HG02588 (cell line): ENCODE results near the gene PRKAG2.
"Not testable (repeated sequence)": the region's sequence is repeated elsewhere in the genome, so short reads cannot be mapped to it uniquely, and the experiment has no call there.

Source experiments
- ATAC-seq: cut with Tn5 transposase; IDR thresholded peaks from one replicate; pipeline ENCODE4 v1.9.1; 2021; ENCODE audit warnings: mild to moderate bottlenecking, moderate library complexity; ENCODE audit not compliant: unreplicated experiment

Gene PRKAG2

DNA sequence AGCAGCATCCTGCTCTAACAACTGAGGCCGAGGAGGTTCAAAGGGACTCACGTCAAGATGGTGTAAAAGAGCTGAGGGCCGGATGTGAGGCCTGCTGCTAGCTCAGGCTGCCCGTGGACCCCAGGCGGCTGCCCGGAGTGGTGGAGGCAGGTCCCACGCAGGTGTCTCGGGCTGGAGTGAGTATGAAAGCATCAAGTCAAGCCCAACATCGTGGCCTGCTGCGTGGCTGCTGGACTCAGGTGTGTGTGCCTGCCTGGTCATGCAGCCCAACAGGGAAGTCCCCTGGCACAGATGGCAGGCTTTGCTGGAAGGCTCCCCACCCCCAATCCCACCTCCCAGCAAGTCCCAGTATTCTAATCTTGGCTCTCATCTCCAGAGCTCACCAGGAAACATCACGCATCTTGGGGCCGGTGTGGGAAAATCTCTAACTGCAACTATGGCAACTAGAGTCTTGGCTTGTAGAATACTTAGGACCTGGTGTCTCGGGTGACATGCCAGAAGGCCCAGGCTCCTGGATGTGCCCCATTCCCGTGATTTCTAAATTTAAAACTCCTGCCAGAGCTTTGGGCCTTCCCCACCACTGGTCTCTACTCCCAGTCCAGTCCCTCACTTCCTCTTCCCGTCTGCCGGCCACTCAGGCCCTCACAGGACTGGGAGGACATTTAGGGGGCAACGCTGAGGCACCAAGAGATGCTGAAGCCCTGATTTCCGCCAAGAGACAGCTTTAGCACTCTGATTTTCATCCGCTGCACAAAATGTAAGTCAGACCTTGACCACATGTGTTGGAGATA, 85.9 kb downstream of the PRKAG2 start:
- ATAC-seq, result no peak

DNA sequence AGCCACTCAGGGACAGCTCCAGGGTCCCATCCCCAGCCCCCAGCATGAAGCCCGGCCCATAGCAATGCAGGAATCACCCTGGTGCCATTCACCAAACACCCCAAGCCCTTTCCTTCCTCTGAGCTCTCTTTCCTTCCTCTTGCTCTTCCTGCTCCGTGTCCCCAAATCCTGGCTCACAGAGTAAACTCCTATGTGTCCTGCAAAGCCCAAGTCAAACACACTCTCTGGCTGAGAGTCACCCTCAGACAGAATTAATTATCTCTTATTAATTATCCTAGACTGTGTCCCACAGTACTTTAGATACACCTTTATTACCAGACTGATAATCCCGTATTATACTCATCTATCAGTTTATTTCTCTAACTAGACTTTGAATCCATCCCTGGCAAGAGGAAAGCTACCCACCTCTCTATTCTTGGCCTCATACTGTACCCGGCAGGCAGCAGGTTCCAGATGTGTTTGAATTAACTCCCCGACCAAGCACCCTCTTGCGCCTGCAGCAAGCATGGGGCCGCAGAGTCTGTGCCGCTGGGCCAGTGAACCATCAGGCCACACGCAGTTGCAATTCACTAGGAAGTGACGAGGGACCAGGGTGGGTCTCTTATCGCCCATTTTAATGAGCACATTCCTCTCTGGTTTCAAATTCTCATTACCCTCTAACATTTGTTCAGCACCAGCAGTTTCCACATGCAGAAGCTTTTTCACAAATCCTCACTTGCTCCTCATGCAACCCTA, 86.7 kb downstream of the PRKAG2 start:
- no peak for ATAC-seq

DNA sequence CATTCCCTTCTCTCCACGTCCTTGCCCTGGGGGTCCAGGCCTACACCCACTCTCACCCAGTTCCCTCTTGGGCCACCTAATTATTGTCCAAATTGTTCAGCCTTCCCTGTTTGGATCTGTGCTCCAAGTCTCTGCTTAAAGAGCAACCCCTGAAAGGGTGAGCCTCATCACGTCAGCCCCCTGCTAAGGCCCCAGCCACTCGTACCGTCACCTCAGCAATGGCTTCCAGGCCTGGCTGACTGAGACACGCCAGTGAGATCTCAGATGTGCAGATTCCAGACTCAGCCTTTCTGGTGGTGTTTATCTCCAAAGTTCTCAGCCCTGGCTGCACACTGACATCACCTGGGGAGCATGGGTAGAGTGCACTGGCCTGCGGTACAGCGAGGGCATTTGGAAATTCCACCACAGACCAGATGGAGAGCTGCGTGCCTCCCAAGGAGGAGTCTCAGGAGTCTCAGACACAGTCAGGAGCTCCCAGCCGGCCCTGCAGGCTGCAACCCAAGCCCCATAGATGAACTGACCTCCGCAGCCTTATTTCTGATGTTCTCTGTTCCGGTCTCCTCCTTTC, 87.5 kb downstream of the PRKAG2 start:
- ATAC-seq, result no peak

DNA sequence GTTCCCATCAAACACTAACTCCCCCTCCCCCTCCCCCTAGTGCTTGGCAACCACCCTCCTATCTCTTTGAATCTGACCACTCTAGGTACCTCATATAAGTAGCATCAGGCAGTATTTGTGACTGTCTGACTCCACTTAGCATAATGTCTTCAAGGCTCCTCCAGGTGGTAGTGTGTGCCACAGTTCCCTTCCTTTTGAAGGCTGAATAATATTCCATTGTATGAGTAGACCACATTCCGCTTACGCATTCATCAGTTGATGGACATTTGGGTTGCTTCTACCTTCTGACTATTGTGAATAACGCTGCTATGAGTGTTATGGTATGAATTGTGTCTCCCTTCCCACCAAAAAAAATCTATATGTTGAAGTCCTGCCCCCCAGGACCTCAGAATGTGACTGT, 89.6 kb downstream of the PRKAG2 start:
- no peak for ATAC-seq

DNA sequence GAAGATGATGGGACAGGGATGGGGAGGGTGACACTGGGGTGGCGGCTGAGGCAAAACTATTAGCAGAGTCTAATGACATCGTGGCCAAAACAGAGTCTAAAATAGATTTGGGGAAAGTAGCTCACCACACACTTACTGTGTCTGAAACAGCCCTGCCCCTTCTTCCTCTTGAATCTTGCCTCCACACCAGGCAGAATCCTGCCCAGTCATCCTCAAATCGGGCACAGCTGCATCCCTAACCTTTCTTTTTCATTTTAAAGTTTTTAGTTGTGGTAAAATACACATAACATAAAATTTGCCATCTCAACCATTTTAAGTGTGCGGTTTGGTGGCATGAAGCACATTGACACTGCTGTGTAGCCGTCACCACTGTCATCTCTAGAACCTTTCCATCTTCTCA, 90.0 kb downstream of the PRKAG2 start:
- ATAC-seq, result no peak

DNA sequence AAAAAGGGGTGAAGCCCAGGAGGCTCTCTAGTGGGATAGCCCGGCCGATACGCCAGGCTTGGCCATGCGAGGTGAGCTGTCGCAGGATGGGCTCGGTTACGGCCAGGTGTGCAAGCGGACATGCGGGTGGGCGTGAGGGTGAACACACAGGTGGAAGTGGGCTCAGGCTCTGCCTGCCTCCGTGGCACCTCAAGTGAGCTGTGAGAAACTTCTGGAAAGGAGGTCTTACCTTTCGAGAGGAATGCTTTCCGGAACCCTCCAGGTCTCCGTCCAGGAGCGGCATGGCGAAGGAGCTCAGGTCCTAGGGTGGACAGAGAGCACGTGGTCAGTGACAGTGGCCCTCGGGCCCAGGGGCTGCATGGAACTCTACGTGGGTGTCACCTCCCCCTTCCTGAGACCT, 90.7 kb downstream of the PRKAG2 start:
- no peak for ATAC-seq

DNA sequence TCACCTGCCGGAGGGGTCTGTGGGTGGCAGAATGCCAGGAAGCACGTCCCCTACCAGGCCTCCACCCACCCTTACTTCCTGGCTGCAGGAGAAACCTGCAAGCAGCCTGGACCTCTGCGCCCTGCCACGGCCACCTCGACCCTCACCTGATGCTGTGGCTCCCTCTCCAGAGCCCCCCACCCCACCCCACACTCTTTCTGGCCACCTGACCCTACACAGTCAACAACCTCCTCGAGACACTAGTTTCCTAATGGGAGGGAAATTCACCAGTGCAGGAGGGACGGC, 91.3 kb downstream of the PRKAG2 start:
- ATAC-seq, result no peak

DNA sequence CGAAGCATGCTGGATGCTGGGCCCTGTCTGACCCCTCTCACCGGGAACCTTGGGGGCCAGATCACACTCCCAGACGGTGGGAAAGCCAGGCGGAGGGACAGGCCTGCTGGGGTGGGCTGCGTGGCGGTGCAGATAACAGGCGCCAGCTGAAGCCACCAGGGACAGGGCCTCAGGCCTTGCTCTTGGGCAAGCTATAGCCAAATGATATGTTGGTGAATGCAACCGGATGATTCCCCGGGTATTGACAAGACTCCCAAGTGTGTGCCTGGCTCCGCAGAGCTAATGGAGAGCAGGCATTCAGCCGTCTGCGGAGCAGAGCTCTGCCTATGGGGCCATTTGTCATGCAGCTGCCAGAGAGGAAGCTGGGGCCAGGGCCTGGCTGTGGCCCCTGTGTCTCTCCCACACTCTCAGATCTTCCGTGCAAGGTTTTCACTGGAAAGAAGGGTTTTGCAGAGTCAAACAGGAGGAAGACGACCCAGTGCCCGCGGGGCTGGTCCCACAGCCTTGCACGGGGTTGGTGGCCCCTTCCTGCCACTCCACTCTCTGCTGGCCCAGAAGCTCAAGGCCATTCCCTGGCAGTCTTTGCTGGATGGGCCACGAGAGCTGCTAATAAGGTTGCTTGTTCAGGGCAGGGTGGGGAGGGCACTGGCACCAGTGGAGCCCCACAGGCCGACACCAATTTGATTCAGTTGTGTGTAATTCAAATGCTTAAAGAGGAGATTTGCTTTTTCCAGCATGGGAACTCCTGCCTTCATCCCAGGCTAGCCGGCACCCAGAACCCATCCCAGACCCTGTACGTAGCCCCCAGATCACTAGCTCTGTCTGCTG, 91.8 kb downstream of the PRKAG2 start:
- no peak for ATAC-seq

DNA sequence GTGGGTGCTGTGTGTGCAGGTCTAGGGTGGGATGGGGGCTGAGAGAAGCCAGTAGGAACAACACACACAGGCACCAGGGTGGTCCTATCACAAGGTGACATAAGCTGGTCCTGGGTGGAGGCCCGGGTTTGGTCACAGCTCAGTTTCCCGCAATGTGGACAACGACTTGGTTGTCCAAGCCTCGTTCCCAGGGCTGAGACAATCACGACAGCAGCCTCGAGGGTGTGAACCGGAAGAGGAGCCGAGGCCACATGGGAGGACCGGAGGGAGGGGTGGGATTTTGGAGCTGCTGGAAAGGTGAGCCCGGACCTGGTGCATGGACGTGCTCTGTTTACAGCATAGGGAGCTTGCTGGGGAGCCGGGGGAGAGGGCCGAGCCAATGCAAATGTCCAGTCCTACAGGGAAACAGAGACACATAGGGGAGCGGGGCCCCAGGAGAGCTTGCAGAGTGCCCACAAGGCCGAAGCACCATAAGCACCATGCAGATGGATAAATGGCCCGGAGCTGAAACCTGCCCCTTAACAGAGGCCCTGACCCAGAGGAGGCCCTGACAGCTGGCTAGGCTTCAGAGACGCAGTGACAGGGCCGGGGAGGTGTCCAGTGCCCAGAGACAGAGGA, 92.8 kb downstream of the PRKAG2 start:
- ATAC-seq, result no peak

DNA sequence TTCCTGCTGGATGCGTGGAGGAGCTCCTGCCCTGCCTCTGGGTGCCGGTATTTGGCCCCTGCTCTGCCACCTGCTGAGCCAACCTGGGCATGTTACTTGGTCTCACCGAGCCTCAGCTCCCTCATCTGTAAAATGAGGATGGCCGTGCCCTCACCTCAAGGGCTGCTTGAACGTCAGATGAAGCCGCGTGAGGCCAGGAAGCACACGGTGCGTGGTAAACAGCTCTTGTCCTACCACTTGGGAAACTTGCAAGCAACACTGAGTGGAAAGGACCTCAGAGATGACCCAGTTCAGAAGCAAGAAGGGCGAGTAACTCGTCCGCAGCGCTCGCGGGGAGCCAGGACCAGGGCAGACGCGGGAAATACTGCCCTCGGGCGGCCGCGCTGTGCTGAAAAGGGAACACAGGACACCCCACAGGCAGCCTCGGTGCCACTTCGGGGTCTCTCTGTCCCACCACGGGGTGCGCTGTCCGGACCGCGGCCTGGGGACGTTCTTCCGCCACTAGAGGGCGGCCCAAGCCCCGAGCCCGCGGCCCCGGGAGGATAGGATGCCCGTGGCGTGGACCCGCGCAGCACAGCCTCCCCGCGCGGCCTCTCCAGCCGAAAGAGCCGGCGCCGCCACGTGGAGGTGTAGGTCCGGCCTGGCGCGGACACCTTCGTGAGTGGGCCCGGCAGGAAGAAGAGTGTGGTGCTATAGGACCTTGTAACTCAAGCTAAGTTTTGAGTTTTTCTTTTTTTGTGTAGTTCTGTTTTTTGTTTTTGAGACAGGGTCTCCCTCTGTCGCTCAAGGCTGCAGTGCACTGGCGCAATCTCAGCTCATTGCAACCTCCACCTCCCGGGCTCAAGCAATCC, 94.1 kb downstream of the PRKAG2 start:
- peak; percentile 92 for ATAC-seq

DNA sequence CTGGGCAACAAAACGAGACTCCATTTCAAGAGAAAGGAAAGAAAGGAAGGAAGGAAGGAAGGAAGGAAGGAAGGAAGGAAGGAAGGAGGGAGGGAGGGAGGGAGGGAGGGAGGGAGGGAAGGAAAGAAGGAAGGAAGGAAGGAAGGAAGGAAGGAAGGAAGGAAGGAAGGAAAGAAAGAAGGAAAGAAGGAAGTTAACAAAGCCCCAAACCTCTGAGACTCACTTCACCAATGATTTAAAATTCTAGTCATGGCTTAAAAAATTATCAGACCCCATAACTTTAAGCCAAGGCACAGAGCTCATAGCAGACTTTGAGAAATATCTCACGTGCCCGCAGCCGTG, 94.7 kb downstream of the PRKAG2 start:
- ATAC-seq, result not testable (repeated sequence)

DNA sequence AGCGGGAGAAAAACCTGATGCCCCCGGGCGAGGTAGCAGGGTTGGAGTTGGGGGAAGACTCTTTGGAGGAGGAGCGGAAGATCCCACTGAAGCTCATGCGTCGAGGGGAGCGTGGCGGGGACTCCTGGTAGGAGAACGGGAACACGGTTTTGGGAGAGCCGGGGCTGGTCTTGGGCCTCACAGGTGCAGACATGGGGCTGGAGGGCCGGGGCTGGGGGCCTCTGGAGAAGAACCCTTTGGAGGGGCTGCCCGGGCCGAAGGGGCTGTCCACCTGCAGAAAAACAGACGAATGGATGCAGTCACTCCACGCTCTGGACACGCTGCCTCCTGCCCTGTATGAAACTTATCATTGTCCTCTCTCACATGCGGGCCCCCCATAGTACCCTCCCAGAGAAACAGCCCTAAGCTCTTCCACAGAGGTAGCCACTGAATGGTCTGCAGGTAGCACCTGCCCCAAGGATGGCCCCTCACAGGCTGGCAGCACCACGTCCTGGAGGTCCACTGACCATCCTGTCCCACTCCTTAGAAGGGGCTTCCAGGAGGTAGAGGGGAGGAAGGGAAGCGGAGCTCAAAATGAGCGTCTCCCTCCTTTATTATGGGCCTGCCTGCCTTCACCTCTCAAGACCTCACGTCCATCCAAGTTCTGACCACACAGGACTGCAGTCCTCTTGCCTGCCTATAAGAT, 95.6 kb downstream of the PRKAG2 start:
- ATAC-seq, result no peak

DNA sequence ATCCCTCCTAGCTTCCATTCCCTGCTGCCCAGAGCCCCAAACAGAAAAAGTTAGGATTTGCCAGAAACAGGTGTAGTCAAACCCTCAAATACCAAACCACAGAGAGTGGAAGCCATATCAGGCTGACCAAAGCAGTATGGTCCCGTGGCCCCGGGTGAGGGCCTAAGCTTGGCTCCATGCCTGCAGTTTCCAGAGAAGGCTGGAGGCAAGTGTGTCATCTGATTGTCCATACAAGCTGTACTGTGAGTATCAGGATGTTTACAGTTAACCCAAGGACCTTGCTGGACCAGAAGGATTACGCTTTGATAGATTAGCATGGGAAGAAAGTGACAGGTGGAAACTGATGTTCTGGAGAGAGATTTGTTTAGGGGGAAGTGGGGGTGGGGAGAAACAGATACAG, 96.3 kb downstream of the PRKAG2 start:
- no peak for ATAC-seq

DNA sequence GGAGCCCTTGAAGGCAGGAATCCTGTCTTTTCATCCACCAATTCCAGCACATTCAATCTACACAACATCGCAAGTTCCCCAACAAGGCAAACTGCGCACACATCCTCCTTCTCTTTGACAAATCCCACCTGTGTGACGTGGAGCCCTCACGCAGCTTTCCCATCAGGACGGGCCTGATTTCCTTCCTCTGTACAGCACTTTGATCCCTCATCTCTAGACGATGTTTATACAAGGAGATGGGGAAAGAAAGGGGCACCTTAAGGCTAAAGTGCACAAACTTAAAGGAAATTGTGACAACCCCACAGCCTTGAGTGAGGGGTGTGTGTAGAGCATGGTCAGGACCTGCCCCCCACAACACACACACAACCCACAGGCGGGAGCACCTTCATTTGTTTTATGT, 97.2 kb downstream of the PRKAG2 start:
- ATAC-seq, result no peak

DNA sequence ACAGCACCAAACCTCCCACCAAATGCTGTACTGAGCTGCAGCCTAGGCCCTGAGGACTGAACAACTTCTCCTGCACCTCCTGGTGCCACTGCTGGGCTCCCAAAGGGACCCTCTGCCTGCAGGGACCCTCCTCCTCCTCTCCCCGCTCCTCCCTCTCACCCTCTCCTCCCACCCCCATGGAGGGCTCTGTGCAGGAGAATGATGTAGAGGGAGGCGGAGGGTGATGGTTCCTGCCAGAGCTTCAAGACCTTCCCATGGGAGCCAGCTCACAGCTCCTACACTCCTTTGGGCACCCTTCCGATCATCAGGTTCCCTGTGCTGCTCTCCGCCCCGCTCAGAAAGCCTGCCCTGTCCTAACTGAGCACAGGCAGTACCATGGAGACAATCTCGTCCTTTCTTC, 97.7 kb downstream of the PRKAG2 start:
- no peak for ATAC-seq

DNA sequence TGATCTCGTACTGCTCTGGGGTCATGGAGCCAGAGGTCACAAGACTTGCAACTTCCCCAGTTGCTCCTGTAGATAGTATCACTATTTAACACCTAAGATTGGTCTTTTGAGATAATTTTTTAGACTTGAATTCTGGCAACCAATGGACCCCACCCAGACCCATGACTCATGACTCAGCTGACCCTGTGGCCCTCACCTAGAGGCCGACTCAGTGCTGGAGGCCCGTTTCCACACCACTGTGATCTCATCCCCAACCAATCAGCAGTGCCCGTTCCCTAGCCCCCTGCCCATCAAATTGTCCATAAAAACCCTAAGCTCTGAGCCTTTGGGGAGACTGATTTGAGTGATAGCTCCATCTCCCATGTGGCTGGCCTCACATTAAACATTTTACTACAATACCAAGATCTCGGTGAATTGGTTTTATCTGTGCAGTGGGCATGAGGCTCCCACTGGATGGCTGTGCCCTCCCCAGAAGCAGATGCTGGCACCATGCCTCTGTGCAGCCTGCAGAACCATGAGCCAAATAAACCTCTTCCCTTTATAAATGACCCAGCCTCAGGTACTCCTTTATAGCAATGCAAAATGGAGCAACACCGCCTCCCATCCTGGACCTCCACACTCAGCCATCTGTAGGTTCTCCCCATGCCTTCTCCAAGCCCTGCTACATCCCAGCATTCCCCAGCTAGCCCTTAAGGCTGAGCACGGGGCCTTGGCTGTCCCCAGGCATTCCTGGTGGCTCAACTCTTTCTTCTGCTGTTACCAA, 98.8 kb downstream of the PRKAG2 start:
- no peak for ATAC-seq

DNA sequence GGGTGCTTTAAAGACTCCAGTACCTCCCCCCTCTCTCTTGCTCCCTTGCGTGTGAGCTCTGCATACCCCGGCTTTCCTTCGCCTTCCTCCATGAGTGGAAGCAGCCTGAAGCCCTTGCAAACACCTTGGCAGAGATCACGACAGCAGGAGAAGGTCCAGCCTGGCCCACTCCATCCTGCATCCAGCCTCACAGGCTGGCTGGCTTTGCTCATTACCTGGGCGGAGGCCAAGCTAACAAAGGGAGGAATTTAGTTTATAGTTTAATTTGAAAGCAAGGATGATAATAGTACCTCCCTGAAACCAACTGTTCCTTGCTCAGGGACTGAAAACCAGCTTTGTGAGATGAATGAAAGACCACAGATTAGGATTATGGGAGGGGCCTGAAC, 99.4 kb downstream of the PRKAG2 start:
- no peak for ATAC-seq

DNA sequence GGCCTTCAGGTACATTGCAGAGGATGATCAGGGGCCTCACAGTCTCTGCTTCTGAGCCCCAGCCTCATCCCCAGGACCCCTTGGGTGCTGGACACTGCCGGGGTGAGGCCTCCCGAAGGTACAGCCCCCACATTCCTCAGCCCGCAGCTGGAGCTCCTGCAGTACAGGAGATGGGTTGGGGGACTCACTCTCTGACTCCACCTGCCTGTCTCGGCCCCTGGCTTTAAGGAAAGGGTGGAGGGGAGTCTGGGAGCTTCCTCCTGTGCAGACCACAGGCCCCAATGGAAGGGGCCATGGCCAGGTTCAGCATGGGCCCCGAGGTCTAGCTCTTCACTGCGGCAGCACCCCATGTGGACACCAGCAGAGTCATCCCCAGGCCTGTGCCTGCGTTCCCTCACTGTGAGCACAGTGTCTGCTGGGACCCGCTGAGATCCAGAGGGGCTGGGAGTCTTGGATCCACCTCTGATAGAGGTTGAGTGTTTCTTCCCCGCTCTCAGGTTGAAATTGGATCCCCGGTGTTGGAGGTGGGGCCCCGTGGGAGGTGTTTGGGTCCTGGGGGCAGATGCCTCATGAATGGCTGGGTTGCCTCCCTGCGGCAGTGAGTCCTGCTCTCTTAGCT, 99.9 kb downstream of the PRKAG2 start:
- no peak for ATAC-seq

DNA sequence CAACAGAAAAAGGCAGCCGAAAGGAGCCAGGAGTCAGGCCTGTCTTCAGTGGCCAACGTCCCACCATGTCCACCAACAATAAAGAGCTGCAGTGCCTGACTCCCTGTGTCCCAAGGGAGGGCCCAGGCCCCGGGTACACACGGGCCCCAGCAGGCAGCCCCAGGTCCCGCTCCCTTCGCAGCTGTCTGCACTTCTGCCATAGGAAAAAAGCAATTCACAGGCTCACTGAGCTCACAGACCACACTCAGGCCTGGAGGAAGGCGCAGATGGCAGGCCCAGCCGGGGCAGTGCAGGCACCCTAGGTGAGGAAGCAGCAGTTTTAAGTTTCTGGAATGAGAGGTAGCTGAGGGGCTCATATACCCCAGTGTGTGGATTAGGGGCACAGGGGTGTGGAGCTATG, 100.5 kb downstream of the PRKAG2 start:
- no peak for ATAC-seq
